ACHN (cell line): ENCODE results near the gene AIMP1.
"Not testable (repeated sequence)": the region's sequence is repeated elsewhere in the genome, so short reads cannot be mapped to it uniquely, and the experiment has no call there.

Experiments used
- DNase-seq: peaks from one replicate; pipeline ENCODE4 v3.0.0-alpha.2; 2015
- in situ Hi-C: cut with HindIII; loops from 2 replicates; pipeline ENCODE4 v1.10.0; 2017; ENCODE audit warnings: low sequenced_read_pairs, low pct_ligation_motif_present, low pct_unique_long_range_greater_than_20kb

AIMP1 gene

GRCh38 chr4:106380179-106380578, 63.8 kb downstream of the AIMP1 start:
- DNase-seq = no peak
- in situ Hi-C loops = no loop called here

DNA sequence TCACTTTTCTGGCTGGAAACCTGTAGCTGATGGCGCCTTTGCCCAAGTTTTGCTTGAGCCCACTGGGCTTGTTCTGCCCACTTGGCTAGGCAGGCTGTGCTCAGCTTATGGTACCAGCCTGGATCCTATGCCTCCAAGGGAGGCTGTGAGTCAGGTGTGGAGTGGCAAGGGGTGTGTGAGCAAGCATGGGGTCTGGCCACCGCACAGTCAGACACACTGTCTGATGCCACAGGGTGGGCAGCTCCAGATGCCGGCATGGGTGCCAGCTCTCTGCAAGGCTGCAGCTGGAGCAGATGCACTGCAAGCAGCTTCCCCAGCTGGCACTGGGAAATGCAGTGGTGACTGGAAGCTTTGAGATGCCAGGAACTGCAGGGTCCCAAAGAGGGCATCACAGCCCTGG, 68.5 kb downstream of the AIMP1 start:
- in situ Hi-C loops = no loop called here
- DNase-seq = no peak

GRCh38 chr4:106385853-106386393, 69.6 kb downstream of the AIMP1 start:
- no peak for DNase-seq
- in situ Hi-C loops = no loop called here

- no peak for DNase-seq
- in situ Hi-C loops = no loop called here
These were observed 79.2 kb downstream of the AIMP1 start for GRCh38 chr4:106395582-106395981.

- in situ Hi-C loops, DNase-seq: not testable (repeated sequence)
These were observed 82.5 kb downstream of the AIMP1 start for GRCh38 chr4:106398898-106399297.
